B cell (primary cell): ENCODE measurements around the gene KRTAP10-9. TPM values are rescaled to one million over a fixed set of nuclear protein-coding genes. Genes with fewer than 3 reads are reported as not detected.

Experiments
- ATAC-seq: fragments of 200-7000 bp; cut with Tn5 transposase; one replicate; pipeline ENCODE4 v1.10.0; 2021; ENCODE audit warnings: low read depth, mild to moderate bottlenecking, moderate number of reproducible peaks, moderate library complexity
- CTCF ChIA-PET: fragments of 350-600 bp; sonication (Branson Sonifier 250); formaldehyde crosslinking; loops from one replicate; lab custom pipeline; 2021; ENCODE audit warnings: antibody characterized with exemption, inconsistent platforms; lab: Charles Lee
- POLR2A ChIA-PET: fragments of 350-600 bp; sonication (Branson Sonifier 250); formaldehyde crosslinking; loops from one replicate; lab custom pipeline; 2021; ENCODE audit warnings: antibody characterized with exemption; lab: Charles Lee
- DNase-seq: peaks from one replicate; pipeline ENCODE4 v3.0.0; 2013
- H2AFZ ChIP-seq: 2 replicates; pipeline ENCODE4 v1.6.1; 2012; ENCODE audit warnings: mild to moderate bottlenecking, low read depth, low read length; ENCODE audit not compliant: insufficient read depth, poor library complexity, severe bottlenecking
- H3K27ac ChIP-seq, 2 donors: 1 replicate in 1 of 2; 2 replicates in 1 of 2; pipeline ENCODE4 v1.5.1; 2012 to 2013; ENCODE audit warnings: low read length in 2 of 2, mild to moderate bottlenecking in 2 of 2, moderate library complexity in 1 of 2
- H3K27me3 ChIP-seq, 4 experiments: fragments of 200-600 bp in 1 of 4; sonication (generic) in 1 of 4; replicated peaks in 1 of 4; 1 replicate in 2 of 4; 2 replicates in 2 of 4; pipeline versions ENCODE4 v1.6.1 to v1.7.0; 2013 to 2016; ENCODE audit warnings: low read length in 3 of 4, mild to moderate bottlenecking in 2 of 4, mixed read lengths in 1 of 4, moderate library complexity in 1 of 4; ENCODE audit not compliant: insufficient read depth in 4 of 4, control insufficient read depth in 3 of 4; ENCODE audit errors: control extremely low read depth in 1 of 4
- H3K36me3 ChIP-seq, 2 experiments: replicated peaks in 1 of 2; 1 replicate in 1 of 2; 2 replicates in 1 of 2; pipeline versions ENCODE4 v1.6.1 to v1.7.1; 2013; ENCODE audit warnings: low read length in 1 of 2; ENCODE audit not compliant: insufficient read depth in 2 of 2, control insufficient read depth in 1 of 2; ENCODE audit errors: control extremely low read depth in 1 of 2, extremely low read depth in 1 of 2
- H3K4me1 ChIP-seq, 2 donors: fragments of 200-600 bp in 1 of 2; sonication (generic) in 1 of 2; 1 replicate in 1 of 2; 2 replicates in 1 of 2; pipeline versions ENCODE4 v1.5.1 to v1.6.1; 2013 to 2017; ENCODE audit warnings: low read length in 2 of 2; ENCODE audit not compliant: control insufficient read depth in 2 of 2, insufficient read depth in 2 of 2
- H3K4me2 ChIP-seq: replicated peaks from 2 replicates; pipeline ENCODE3; 2012; ENCODE audit warnings: mild to moderate bottlenecking, low read depth, low read length; ENCODE audit not compliant: poor library complexity, severe bottlenecking
- H3K4me3 ChIP-seq, 5 experiments: fragments of 200-600 bp in 1 of 5; sonication (generic) in 1 of 5; 1 replicate in 3 of 5; 2 replicates in 2 of 5; pipeline versions ENCODE4 v1.5.1 to v1.7.0; 2011 to 2016; ENCODE audit warnings: low read length in 4 of 5, mild to moderate bottlenecking in 4 of 5, low read depth in 2 of 5, control low read depth in 1 of 5, moderate library complexity in 1 of 5; ENCODE audit not compliant: insufficient read depth in 1 of 5; ENCODE audit errors: control extremely low read depth in 1 of 5, extremely low read depth in 1 of 5
- H3K79me2 ChIP-seq: fragments of 200-600 bp; sonication (generic); one replicate; pipeline ENCODE4 v1.6.0; 2016; ENCODE audit warnings: low read length; ENCODE audit not compliant: control insufficient read depth, insufficient read depth
- H3K9ac ChIP-seq: fragments of 200-600 bp; sonication (generic); 2 replicates; pipeline ENCODE4 v1.6.1; 2017; ENCODE audit warnings: mild to moderate bottlenecking, low read length, moderate library complexity
- H3K9me3 ChIP-seq, 3 donors: one replicate each; pipeline versions ENCODE4 v1.6.1 to v1.7.1; 2013; ENCODE audit warnings: low read length in 2 of 3; ENCODE audit not compliant: control insufficient read depth in 2 of 3, insufficient read depth in 1 of 3; ENCODE audit errors: control extremely low read depth in 1 of 3
- H4K20me1 ChIP-seq: 2 replicates; pipeline ENCODE4 v1.6.0; 2012; ENCODE audit warnings: mild to moderate bottlenecking, low read length; ENCODE audit not compliant: insufficient read depth, control insufficient read depth, poor library complexity, severe bottlenecking
- H3K27ac Mint-ChIP-seq: one replicate; pipeline ENCODE4 v1.8.0; 2021; ENCODE audit warnings: mixed read lengths
- H3K27me3 Mint-ChIP-seq: one replicate; pipeline ENCODE4 v1.8.0; 2021; ENCODE audit warnings: mixed read lengths
- H3K4me1 Mint-ChIP-seq: one replicate; pipeline ENCODE4 v1.8.0; 2021; ENCODE audit warnings: mixed read lengths
- H3K4me3 Mint-ChIP-seq: one replicate; pipeline ENCODE4 v1.8.0; 2021; ENCODE audit warnings: mixed read lengths
- H3K9me3 Mint-ChIP-seq: one replicate; pipeline ENCODE4 v1.8.0; 2022; ENCODE audit warnings: mixed read lengths; ENCODE audit not compliant: insufficient read depth
- EZH2 ChIP-seq: IDR thresholded peaks from 2 replicates; pipeline ENCODE4 v1.6.1; 2012; ENCODE audit warnings: borderline replicate concordance, low read depth, mild to moderate bottlenecking, moderate library complexity, low read length; ENCODE audit not compliant: insufficient read depth, poor library complexity, severe bottlenecking
- WGBS: methylation state at CpG from one replicate; pipeline ENCODE4 v1.1.5; 2013; ENCODE audit warnings: missing lambda C conversion rate; ENCODE audit not compliant: insufficient coverage; 5-methylcytosine and 5-hydroxymethylcytosine counted together
- intact Hi-C: fragments of 100-400 bp; cut with micrococcal nuclease; formaldehyde crosslinking; loops from one replicate; pipeline ENCODE4 v1.10.0; 2022
- polyA plus RNA-seq: library from polyadenylated mRNA; depleted of rRNA; stranded (reverse); fragments of >200 nt; gene quantifications from 2 replicates; pipeline ENCODE4 v1.2.3, GENCODE V29; 2012
- total RNA-seq, 2 donors: library from RNA; stranded (reverse); fragments of 120-200 nt in 1 of 2; gene quantifications; 1 replicate in 1 of 2; 2 replicates in 1 of 2; pipeline versions ENCODE4 v1.2.3 to v1.2.4, GENCODE V29; 2013 to 2022
- TF ChIP-seq, protein P1 (sequence below): fragments of 200-600 bp; IDR thresholded peaks from one replicate; pipeline ENCODE4 v1.8.0; 2022; ENCODE audit warnings: antibody characterized with exemption, mild to moderate bottlenecking

Gene KRTAP10-9
- total and polyA plus RNA-seq, 2 donors (not counting 1 experiment from before 2014, with no cell fraction given): not detected

GRCh38 chr21:44628707-44629391 lies 2.0 kb downstream of the KRTAP10-9 start:
- ChIA-PET CTCF (no interaction called here), POLR2A (no interaction called here)
- H3K9me3 Mint-ChIP-seq: peaks cover 19% of the 10 kb centered on the region
- no peaks in the 10 kb centered on the region for H3K36me3 ChIP-seq
- no peaks in the 10 kb centered on the region for H3K79me2 ChIP-seq
- no peak overlapping the region for H3K9ac ChIP-seq
- no peak overlapping the region for H3K27ac ChIP-seq
- H3K27ac Mint-ChIP-seq: no peak overlapping the region
- H3K4me3 ChIP-seq: no peak overlapping the region
- H3K4me3 Mint-ChIP-seq: no peak overlapping the region
- peaks cover 0 to 20% (median 0%) of the 10 kb centered on the region in 4 experiments for H3K27me3 ChIP-seq
- H3K4me2 ChIP-seq: no peak overlapping the region
- peaks cover 2 to 3% of the 10 kb centered on the region in 2 donors for H3K4me1 ChIP-seq
- TF ChIP-seq, protein P1, sequence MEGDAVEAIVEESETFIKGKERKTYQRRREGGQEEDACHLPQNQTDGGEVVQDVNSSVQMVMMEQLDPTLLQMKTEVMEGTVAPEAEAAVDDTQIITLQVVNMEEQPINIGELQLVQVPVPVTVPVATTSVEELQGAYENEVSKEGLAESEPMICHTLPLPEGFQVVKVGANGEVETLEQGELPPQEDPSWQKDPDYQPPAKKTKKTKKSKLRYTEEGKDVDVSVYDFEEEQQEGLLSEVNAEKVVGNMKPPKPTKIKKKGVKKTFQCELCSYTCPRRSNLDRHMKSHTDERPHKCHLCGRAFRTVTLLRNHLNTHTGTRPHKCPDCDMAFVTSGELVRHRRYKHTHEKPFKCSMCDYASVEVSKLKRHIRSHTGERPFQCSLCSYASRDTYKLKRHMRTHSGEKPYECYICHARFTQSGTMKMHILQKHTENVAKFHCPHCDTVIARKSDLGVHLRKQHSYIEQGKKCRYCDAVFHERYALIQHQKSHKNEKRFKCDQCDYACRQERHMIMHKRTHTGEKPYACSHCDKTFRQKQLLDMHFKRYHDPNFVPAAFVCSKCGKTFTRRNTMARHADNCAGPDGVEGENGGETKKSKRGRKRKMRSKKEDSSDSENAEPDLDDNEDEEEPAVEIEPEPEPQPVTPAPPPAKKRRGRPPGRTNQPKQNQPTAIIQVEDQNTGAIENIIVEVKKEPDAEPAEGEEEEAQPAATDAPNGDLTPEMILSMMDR: no peak
- TF ChIP-seq EZH2: no peak
- H2AFZ ChIP-seq: no peak overlapping the region
- peaks cover 0 to 52% (median 30%) of the 10 kb centered on the region in 3 donors for H3K9me3 ChIP-seq
- no peak for ATAC-seq
- 89% methylated on average over 18 of the region's 18 CpGs for WGBS
- H3K4me1 Mint-ChIP-seq: peaks cover 4% of the 10 kb centered on the region
- H4K20me1 ChIP-seq: no peaks in the 10 kb centered on the region
- no peak for DNase-seq
- intact Hi-C loops: no loop called here
- peaks cover 4% of the 10 kb centered on the region for H3K27me3 Mint-ChIP-seq

DNA sequence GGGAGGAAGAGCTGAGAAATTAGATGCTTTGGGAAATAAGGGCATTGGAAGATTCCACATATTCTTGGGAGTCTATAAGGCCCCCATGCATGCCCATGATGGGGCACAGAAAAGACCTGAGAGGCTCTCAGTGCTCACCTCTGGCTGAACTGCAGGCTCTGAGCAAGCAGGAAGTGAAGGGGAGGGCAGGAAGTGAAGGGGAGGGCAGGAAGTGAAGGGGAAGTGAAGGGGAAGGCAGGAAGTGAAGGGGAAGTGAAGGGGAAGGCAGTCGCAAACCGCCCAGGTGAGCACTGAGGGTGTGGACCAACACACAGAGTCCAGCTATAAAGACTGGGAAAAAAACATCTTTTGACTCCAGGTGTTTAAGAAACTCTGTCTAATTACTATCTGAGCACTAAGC lies 3.5 kb downstream of the KRTAP10-9 start:
- Mint-ChIP-seq H3K27ac (no peak overlapping the region), H3K27me3 (peaks cover 14% of the 10 kb centered on the region), H3K4me3 (no peak overlapping the region), H3K9me3 (peaks cover 19% of the 10 kb centered on the region), H3K4me1 (peaks cover 4% of the 10 kb centered on the region)
- DNase-seq (no peak), ATAC-seq (no peak)
- intact Hi-C loops: no loop called here
- no peaks in the 10 kb centered on the region for H4K20me1 ChIP-seq
- H3K27me3 ChIP-seq: peaks cover 0 to 20% (median 0%) of the 10 kb centered on the region in 4 experiments
- H3K9me3 ChIP-seq: peaks cover 0 to 50% (median 22%) of the 10 kb centered on the region in 3 donors
- no peak overlapping the region for H3K9ac ChIP-seq
- CTCF ChIA-PET: no interaction called here
- H2AFZ ChIP-seq: no peak overlapping the region
- no peaks in the 10 kb centered on the region for H3K79me2 ChIP-seq
- peaks cover 2 to 3% of the 10 kb centered on the region in 2 donors for H3K4me1 ChIP-seq
- POLR2A ChIA-PET: no interaction called here
- TF ChIP-seq, protein P1: no peak
- no peak for TF ChIP-seq EZH2
- H3K4me3 ChIP-seq: no peak overlapping the region
- WGBS: 40% methylated on average over 1 of the region's 2 CpGs
- H3K27ac ChIP-seq: no peak overlapping the region
- H3K36me3 ChIP-seq: no peaks in the 10 kb centered on the region
- H3K4me2 ChIP-seq: no peak overlapping the region
